Fibroblast of skin of scalp (primary cell): ENCODE data around the gene MAP3K21.
A peak's percentile ranks its signal among the peaks of the same experiment; 100 is the strongest.

Source experiments
- DNase-seq: peaks from one replicate; pipeline ENCODE4 v3.0.0-alpha.2; 2013

The MAP3K21 gene

DNA sequence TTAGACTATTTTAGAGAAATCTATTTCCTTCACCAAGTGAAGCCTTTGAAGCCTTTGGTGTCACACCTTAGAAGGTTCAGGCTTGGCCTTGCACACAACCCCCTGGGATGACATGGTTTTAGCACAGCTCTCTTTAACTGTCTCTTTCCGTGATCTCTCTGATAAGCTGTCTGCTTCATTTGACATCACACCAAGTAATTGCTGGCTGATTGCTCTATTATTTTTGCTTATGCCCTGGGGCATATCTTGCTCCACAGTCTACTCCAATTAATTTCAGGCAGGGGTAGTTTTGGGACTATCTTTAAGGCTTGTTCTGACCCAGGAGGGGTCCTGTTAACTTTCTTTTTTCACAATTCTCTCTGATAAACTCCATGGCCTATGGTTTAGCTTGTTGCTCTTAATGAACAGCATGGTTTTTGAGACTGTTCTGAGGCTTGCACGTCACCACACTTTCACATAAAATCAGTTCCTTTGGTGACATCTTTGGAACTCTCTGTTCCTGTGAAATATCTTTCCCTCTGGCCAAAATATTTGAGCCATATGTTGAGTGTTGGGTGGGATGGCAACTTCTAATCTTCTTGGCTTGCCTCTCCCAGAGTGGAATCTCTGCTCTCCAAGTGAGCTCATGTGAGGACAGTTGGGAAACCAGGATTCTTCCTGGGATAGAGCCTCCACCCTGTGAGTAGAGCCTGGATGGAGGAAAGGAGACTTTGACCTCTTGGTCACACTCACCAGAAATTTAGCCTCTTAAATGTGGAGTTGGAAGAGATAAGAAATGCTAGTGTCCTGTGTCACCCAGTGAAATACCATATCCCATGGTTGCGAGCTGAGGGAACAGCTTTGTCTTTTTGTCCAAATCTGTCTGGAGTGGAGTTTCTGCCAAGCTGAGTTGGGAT lies 63.6 kb downstream of the MAP3K21 start:
- no peak for DNase-seq

DNA sequence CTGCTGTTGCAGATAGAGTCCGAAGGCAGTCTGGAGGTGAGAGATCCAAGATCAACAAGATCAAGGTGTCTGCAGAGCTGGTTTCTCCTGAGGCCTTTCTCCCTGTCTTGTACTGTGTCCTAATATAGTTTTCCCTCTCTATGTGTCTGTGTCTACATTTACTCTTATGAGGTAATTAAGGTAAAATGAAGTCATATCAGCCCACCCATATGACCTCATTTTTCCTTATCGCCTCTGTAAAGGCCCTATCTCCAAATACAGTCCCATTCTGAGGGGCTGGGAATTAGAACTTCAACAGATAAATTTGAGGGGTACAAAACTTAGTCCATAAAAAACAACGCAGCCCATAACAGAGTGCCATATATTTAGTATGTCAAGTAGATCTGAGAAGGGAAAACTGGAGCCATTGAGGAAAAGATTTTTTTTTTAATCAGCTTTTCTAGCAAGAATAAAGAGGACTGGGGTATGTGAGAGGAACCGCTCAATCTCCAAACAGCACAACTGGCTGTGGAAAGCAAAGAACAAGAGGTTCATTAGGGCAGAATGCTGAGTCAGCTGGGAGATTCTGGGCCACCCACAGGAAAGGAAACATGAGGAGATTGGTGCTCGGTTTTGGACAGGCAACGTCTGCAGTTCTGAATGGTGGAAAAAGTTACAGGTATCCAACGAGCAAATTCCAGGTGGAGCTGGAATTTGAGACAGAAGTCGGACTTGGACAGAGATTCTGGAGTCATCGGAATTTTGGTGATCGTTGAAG lies 65.7 kb downstream of the MAP3K21 start:
- DNase-seq = no peak

GRCh38 chr1:233393926-233394680 lies 66.6 kb downstream of the MAP3K21 start:
- DNase-seq = no peak

DNA sequence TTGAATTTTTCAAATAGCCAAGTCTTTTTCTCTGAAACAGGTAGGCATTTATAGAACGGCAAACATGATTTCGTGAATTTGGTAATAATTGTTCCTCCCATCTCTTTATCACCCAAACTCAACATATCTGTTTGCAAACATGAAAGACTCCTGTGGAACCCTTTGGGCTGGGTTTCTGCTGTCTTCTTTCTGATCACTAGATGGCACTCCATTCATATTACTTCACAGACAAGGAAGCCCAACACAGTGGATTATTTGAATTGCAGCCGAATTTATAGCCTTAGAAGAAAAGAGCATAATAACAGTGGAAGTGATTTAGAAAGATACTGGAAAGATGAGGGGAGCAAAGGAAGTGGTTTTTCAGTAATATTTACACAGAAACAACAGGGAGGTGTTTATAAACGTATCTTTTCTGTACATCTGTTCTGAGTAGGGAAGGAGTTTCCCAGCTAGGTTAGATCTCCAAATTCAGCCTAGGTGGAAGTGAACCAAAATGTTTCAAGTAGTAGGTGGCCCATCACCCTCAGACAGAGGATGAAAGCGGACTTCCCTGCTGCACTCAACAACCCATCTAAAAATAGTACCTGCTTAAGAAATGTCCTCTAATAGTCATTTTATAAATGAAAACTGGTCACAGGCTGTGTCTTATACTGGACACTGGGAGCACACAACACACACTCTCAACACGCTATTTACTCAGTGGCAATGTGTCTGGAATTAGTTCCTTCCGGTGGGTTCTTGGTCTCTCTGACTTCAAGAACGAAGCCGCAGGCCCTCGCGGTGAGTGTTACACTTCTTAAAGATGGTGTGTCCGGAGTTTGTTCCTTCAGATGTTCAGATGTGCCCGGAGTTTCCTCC lies 67.6 kb downstream of the MAP3K21 start:
- DNase-seq = peak; percentile 47

DNA sequence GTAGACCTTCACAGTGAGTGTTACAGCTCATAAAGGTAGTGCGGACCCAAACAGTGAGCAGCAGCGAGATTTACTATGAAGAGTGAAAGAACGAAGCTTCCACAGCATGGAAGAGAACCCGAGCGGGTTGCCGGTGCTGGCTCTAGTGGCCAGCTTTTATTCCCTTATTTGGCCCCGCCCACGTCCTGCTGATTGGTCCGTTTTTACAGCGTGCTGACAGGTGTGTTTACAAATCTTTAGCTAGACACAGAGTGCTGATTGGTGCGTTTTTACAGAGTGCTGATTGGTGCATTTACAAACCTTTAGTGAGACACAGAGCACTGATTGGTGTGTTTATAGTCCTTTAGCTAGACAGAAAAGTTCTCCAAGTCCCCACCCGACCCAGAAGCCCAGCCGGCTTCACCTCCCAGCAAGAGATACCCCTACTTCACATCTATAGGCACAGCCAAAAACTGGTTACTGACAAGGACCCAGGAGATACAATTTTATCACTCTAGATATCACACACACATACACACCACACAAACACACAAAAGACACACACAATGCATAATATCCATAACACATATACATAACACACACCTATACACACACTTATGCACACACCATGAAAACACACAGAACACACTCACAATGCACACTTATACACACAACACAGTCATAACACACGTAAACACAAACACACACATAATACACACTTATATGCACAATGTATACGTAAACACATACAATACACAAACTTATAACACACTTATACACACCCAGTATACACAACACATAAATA lies 68.5 kb downstream of the MAP3K21 start:
- no peak for DNase-seq

- no peak for DNase-seq
Observed at GRCh38 chr1:233406339-233406960, 78.9 kb downstream of the MAP3K21 start.

DNA sequence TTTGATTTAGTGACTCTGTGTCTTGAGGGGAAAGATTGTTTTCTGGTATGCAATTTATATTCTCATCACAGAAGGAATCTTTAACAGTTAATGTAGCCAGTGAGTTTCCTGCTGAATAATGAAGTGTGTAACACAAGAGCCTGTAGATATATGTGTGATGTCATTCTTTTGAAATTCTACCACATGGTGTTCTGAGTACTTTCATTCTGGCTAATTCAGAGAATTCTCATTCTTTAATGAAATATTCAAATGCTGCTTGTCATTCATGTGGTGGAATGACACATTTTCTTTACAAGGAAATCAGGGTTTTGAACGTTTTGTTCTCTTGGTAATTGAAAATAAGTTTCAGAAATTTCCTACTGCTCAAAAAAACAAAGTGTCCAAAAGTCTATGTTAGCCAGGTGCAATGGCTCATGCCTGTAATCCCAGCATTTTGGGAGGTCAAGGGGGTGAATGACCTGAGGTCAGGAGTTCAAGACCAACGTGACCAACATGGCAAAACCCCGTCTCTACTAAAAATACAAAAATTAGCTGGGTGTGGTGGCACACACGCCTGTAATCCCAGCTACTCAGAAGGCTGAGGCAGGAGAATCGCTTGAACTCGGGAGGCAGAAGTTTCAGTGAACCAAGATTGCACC lies 79.6 kb downstream of the MAP3K21 start:
- no peak for DNase-seq

- DNase-seq = no peak
Observed at GRCh38 chr1:233409540-233409939, 82.0 kb downstream of the MAP3K21 start.

DNA sequence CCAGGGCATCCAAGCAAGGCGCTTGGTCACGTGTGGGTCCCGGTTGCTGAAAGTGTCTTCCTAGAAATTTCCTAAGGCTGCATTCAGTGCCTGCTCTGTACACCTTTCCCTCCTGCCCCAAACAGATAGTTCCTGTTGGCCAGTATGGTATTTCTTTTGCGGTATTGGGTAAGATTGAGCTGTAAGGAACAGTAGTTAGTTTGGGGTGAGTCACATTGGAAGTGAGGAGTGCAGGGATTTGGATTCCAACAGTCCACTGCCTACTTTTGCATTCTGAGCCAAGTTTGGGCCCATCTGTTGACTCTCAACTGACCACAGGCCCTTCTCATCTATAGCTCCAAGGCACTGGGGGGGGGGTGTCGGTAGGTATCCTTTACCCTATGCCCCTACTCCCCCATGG lies 83.4 kb downstream of the MAP3K21 start:
- DNase-seq = no peak

DNA sequence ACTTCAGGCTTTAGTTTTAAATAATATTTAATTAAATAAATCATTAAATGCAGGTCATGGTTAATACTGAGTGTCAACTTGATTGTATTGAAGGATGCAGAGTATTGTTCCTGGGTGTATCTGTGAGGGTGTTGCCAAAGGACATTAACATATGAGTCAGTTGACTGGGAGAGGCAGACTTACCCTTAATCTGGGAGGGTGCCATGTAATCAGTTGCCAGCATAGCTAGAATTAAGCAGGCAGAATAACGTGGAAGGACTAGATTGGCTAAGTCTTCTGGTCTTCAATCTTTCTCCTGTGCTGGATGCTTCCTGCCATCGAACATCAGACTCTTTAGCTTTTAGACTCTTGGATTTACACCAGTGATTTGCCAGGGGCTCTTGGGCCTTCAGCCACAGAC lies 85.3 kb downstream of the MAP3K21 start:
- DNase-seq = no peak

- no peak for DNase-seq
Observed at GRCh38 chr1:233421293-233421692, 93.8 kb downstream of the MAP3K21 start.

DNA sequence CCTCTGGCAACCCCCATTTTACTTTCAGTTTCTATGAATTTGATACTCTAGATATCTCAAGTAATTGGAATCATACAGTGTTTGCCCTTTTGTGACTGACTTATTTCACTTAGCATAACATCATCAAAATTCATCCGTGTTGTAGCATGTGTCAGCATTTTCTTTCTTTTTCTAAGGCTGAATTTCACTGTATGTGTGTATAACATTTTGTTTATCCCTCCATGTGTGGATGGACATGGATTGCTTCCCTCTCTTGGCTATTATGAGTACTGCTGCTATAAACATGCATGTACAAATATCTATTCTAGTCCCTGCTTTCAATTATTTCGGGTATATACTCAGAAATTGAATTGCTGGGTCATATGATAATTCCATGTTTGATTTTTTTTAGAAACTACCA lies 97.3 kb downstream of the MAP3K21 start:
- no peak for DNase-seq

GRCh38 chr1:233427907-233428306 lies 100.4 kb downstream of the MAP3K21 start:
- DNase-seq = no peak

- DNase-seq = no peak
Observed at GRCh38 chr1:233431753-233432403, 104.4 kb downstream of the MAP3K21 start.

- no peak for DNase-seq
Observed at GRCh38 chr1:233432916-233433315, 105.4 kb downstream of the MAP3K21 start.

DNA sequence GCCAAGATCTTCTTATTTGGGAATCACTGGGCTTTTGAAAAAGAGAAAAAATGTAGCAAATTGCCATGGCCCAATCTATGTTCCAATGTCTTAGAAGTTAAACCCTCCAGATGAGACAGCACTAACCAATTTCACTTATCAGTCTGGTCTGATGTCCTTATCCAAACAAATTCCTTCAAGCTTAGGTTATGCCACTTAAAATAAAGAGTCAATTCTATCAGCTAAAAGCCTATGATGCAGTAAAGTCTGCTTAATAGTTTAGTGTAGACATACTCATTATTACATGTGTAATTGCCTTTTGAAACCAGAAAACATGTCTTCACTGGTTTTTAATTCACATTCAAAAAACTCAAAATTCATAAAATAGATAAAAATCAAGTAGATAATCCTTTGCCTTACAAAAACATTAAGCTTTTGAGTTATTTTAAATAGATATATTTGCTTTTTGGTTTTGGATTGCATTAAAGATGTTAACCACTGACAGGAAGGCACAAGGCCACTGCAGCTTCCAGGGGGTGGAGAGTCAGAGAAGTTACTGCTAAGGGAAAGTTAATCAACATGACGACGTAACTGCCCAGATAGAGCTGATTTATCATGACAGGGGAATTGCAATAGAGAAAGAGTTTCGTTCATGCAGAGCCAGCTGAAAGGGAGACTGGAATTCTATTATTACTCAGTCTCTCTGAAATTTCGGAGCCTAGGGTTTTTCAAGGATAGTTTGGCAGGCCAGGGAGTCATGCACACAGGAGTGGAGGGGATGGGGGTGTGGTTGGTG lies 106.1 kb downstream of the MAP3K21 start:
- DNase-seq = no peak
